ENCODE data around the gene FAM78B.

GRCh38 chr1:166170726-166171125, 3.9 kb upstream of the FAM78B start:
- TF ChIP-seq CREB1 (IDR thresholded peaks at IDR 0.05; ENCODE audit: low read depth) (no peak), CTCF (IDR thresholded peaks at IDR 0.05 in 2 of 3, conservative IDR thresholded peaks at IDR 0.05 in 1 of 3; ENCODE audit: control insufficient read depth in 2 of 3, extremely low read depth in 1 of 3, insufficient read depth in 1 of 3, low read depth in 3 of 3, low read length in 3 of 3) (no peak), NR2C2 (IDR thresholded peaks at IDR 0.05; ENCODE audit: borderline replicate concordance, control insufficient read depth, insufficient read length, low read depth) (no peak), USF1 (IDR thresholded peaks at IDR 0.05; ENCODE audit: borderline replicate concordance, extremely low read length, insufficient read depth, low read depth, low read length) (no peak)

Measured in GM12878 (cell line).